HEK293 (cell line): ENCODE measurements around the gene RETREG3.
A peak's percentile ranks its signal among the peaks of the same experiment; 100 is the strongest.

Experiments used
- BCL11B ChIP-seq: fragments of 450-650 bp; formaldehyde crosslinking; IDR thresholded peaks from 2 replicates; pipeline ENCODE4 v1.5.1; 2016; ENCODE audit warnings: low read depth, missing biosample characterization, missing genetic modification characterization
- FEZF1 ChIP-seq: fragments of 450-650 bp; formaldehyde crosslinking; IDR thresholded peaks from 2 replicates; pipeline ENCODE4 v1.5.1; 2016; ENCODE audit warnings: missing biosample characterization, missing genetic modification characterization
- GFI1B ChIP-seq: fragments of 450-650 bp; formaldehyde crosslinking; IDR thresholded peaks from 2 replicates; pipeline ENCODE4 v1.5.1; 2016; ENCODE audit warnings: missing biosample characterization, missing genetic modification characterization
- GLI4 ChIP-seq: fragments of 450-650 bp; formaldehyde crosslinking; IDR thresholded peaks from 2 replicates; pipeline ENCODE4 v1.5.1; 2016; ENCODE audit warnings: missing biosample characterization, missing genetic modification characterization
- RBAK ChIP-seq: fragments of 450-650 bp; formaldehyde crosslinking; IDR thresholded peaks from 2 replicates; pipeline ENCODE4 v1.5.1; 2016; ENCODE audit warnings: missing biosample characterization, missing genetic modification characterization
- REPIN1 ChIP-seq: fragments of 450-650 bp; formaldehyde crosslinking; IDR thresholded peaks from 2 replicates; pipeline ENCODE4 v1.5.1; 2017; ENCODE audit warnings: missing biosample characterization, missing genetic modification characterization, low read depth
- YY1 ChIP-seq: fragments of 450-650 bp; formaldehyde crosslinking; IDR thresholded peaks from 2 replicates; pipeline ENCODE4 v1.5.1; 2018; ENCODE audit warnings: missing biosample characterization, missing genetic modification characterization
- YY2 ChIP-seq: fragments of 450-650 bp; formaldehyde crosslinking; IDR thresholded peaks from 2 replicates; pipeline ENCODE4 v1.5.1; 2016; ENCODE audit warnings: missing biosample characterization, missing genetic modification characterization
- ZBTB48 ChIP-seq: fragments of 450-650 bp; formaldehyde crosslinking; IDR thresholded peaks from 2 replicates; pipeline ENCODE4 v1.5.1; 2016; ENCODE audit warnings: missing biosample characterization, missing genetic modification characterization
- ZFP37 ChIP-seq: fragments of 450-650 bp; formaldehyde crosslinking; IDR thresholded peaks from 2 replicates; pipeline ENCODE4 v1.5.1; 2016; ENCODE audit warnings: missing biosample characterization, missing genetic modification characterization
- ZNF146 ChIP-seq: fragments of 450-650 bp; formaldehyde crosslinking; IDR thresholded peaks from 2 replicates; pipeline ENCODE4 v1.5.1; 2016; ENCODE audit warnings: missing biosample characterization, missing genetic modification characterization
- ZNF155 ChIP-seq: fragments of 450-650 bp; formaldehyde crosslinking; IDR thresholded peaks from 2 replicates; pipeline ENCODE4 v1.5.1; 2016; ENCODE audit warnings: missing biosample characterization, missing genetic modification characterization
- ZNF169 ChIP-seq: fragments of 450-650 bp; formaldehyde crosslinking; IDR thresholded peaks from 2 replicates; pipeline ENCODE4 v1.5.1; 2016; ENCODE audit warnings: missing biosample characterization, missing genetic modification characterization
- ZNF211 ChIP-seq: fragments of 450-650 bp; formaldehyde crosslinking; IDR thresholded peaks from 2 replicates; pipeline ENCODE4 v1.5.1; 2016; ENCODE audit warnings: low read depth, missing biosample characterization, missing genetic modification characterization
- ZNF24 ChIP-seq: fragments of 450-650 bp; formaldehyde crosslinking; IDR thresholded peaks from 2 replicates; pipeline ENCODE4 v1.5.1; 2016; ENCODE audit warnings: missing biosample characterization, missing genetic modification characterization
- ZNF311 ChIP-seq: fragments of 450-650 bp; formaldehyde crosslinking; IDR thresholded peaks from 2 replicates; pipeline ENCODE4 v1.5.1; 2017; ENCODE audit warnings: missing biosample characterization, missing genetic modification characterization, borderline replicate concordance
- ZNF335 ChIP-seq: fragments of 450-650 bp; formaldehyde crosslinking; conservative IDR thresholded peaks from 2 replicates; pipeline ENCODE4 v1.5.1; 2016; ENCODE audit warnings: missing biosample characterization, missing genetic modification characterization
- ZNF354C ChIP-seq: fragments of 450-650 bp; formaldehyde crosslinking; IDR thresholded peaks from 2 replicates; pipeline ENCODE4 v1.5.1; 2016; ENCODE audit warnings: missing biosample characterization, missing genetic modification characterization, low read depth, borderline replicate concordance
- ZNF501 ChIP-seq: fragments of 450-650 bp; formaldehyde crosslinking; IDR thresholded peaks from 2 replicates; pipeline ENCODE4 v1.5.1; 2016; ENCODE audit warnings: missing biosample characterization, missing genetic modification characterization
- ZNF514 ChIP-seq: fragments of 450-650 bp; formaldehyde crosslinking; IDR thresholded peaks from 2 replicates; pipeline ENCODE4 v1.5.1; 2016; ENCODE audit warnings: missing biosample characterization, missing genetic modification characterization
- ZNF544 ChIP-seq: fragments of 450-650 bp; formaldehyde crosslinking; IDR thresholded peaks from 2 replicates; pipeline ENCODE4 v1.5.0; 2017; ENCODE audit warnings: missing biosample characterization, missing genetic modification characterization
- ZNF585B ChIP-seq: fragments of 450-650 bp; formaldehyde crosslinking; IDR thresholded peaks from 2 replicates; pipeline ENCODE4 v1.5.1; 2016; ENCODE audit warnings: missing biosample characterization, missing genetic modification characterization
- ZNF658 ChIP-seq: fragments of 450-650 bp; formaldehyde crosslinking; IDR thresholded peaks from 2 replicates; pipeline ENCODE4; 2016; ENCODE audit warnings: missing biosample characterization, missing genetic modification characterization
- ZNF670 ChIP-seq: fragments of 450-650 bp; formaldehyde crosslinking; IDR thresholded peaks from 2 replicates; pipeline ENCODE4 v1.5.1; 2016; ENCODE audit warnings: missing biosample characterization, missing genetic modification characterization, low read depth
- ZNF707 ChIP-seq: fragments of 450-650 bp; formaldehyde crosslinking; IDR thresholded peaks from 2 replicates; pipeline ENCODE4 v1.5.1; 2016; ENCODE audit warnings: missing biosample characterization, missing genetic modification characterization
- ZNF837 ChIP-seq: fragments of 450-650 bp; formaldehyde crosslinking; IDR thresholded peaks from 2 replicates; pipeline ENCODE4 v1.5.1; 2016; ENCODE audit warnings: missing biosample characterization, missing genetic modification characterization
- TF ChIP-seq, protein P1 (sequence below): fragments of 450-650 bp; formaldehyde crosslinking; IDR thresholded peaks from 2 replicates; pipeline ENCODE4 v1.5.1; 2016; ENCODE audit warnings: missing biosample characterization, missing genetic modification characterization
- TF ChIP-seq, protein P2 (sequence below): fragments of 450-650 bp; formaldehyde crosslinking; IDR thresholded peaks from 2 replicates; pipeline ENCODE4 v1.5.1; 2016; ENCODE audit warnings: missing biosample characterization, missing genetic modification characterization
- TF ChIP-seq, protein P3 (sequence below): fragments of 450-650 bp; formaldehyde crosslinking; IDR thresholded peaks from 2 replicates; pipeline ENCODE4 v1.5.1; 2016; ENCODE audit warnings: missing biosample characterization, missing genetic modification characterization, low read depth
- TF ChIP-seq, protein P4 (sequence below): fragments of 450-650 bp; formaldehyde crosslinking; IDR thresholded peaks from 2 replicates; pipeline ENCODE4 v1.5.1; 2016; ENCODE audit warnings: missing biosample characterization, missing genetic modification characterization
- TF ChIP-seq, protein P5 (sequence below): fragments of 450-650 bp; formaldehyde crosslinking; IDR thresholded peaks from 2 replicates; pipeline ENCODE4 v1.5.1; 2016; ENCODE audit warnings: missing biosample characterization, missing genetic modification characterization
- TF ChIP-seq, protein P6 (sequence below): fragments of 450-650 bp; formaldehyde crosslinking; IDR thresholded peaks from 2 replicates; pipeline ENCODE4 v1.5.1; 2016; ENCODE audit warnings: missing biosample characterization, missing genetic modification characterization, borderline replicate concordance

The RETREG3 gene

DNA sequence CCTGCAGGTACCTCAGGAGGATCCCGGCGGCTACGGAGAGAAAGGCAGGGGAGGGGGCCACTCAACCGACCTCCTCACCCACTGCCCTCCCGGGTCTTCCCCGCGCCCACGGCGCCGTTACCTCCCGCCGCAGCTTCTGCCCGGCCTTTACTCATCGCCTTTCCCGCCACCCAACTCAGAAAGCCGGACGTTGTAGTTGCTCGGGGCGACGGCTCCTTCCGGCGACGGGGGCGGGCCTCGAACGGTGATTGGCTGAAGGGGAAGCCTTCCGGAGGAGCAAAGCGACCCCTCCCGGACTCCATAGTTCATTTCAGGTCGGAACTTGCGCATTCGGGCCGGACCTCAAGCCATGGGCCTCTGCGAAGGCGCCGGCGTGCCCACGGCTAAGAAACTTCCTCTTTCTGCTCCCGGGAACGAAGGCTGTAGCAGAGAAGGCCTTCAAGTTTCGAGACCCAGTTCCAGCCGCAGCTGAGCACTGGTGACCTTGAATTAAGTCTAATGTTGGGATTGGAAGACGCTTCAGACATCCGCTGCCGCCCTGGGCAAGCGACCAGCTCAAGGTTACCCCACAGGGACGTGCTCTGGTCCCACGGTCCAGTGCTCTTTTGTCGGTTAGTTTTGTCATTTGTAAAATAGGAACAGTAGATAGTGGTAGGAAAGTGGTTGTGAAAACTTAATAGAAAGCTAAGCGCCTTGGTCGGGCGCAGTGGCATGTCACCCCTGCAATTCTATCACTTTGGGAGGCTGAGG, 31.5 kb downstream of the RETREG3 start, which contains the start of gene PSMC3IP (continued):
- TF ChIP-seq ZNF670 (tag by site-specific recombination) = no peak
- TF ChIP-seq ZNF354C = no peak
- TF ChIP-seq FEZF1 (tag by site-specific recombination) = no peak
- TF ChIP-seq, protein P1, sequence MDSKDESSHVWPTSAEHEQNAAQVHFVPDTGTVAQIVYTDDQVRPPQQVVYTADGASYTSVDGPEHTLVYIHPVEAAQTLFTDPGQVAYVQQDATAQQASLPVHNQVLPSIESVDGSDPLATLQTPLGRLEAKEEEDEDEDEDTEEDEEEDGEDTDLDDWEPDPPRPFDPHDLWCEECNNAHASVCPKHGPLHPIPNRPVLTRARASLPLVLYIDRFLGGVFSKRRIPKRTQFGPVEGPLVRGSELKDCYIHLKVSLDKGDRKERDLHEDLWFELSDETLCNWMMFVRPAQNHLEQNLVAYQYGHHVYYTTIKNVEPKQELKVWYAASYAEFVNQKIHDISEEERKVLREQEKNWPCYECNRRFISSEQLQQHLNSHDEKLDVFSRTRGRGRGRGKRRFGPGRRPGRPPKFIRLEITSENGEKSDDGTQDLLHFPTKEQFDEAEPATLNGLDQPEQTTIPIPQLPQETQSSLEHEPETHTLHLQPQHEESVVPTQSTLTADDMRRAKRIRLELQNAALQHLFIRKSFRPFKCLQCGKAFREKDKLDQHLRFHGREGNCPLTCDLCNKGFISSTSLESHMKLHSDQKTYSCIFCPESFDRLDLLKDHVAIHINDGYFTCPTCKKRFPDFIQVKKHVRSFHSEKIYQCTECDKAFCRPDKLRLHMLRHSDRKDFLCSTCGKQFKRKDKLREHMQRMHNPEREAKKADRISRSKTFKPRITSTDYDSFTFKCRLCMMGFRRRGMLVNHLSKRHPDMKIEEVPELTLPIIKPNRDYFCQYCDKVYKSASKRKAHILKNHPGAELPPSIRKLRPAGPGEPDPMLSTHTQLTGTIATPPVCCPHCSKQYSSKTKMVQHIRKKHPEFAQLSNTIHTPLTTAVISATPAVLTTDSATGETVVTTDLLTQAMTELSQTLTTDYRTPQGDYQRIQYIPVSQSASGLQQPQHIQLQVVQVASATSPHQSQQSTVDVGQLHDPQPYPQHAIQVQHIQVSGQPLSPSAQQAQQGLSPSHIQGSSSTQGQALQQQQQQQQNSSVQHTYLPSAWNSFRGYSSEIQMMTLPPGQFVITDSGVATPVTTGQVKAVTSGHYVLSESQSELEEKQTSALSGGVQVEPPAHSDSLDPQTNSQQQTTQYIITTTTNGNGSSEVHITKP = no peak
- TF ChIP-seq REPIN1 (tag by site-specific recombination) = no peak
- TF ChIP-seq ZNF837 (tag by site-specific recombination) = no peak
- TF ChIP-seq RBAK (tag by site-specific recombination) = no peak
- no peak for TF ChIP-seq ZNF146 (tag by site-specific recombination)
- TF ChIP-seq, protein P2, sequence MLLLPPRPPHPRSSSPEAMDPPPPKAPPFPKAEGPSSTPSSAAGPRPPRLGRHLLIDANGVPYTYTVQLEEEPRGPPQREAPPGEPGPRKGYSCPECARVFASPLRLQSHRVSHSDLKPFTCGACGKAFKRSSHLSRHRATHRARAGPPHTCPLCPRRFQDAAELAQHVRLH (tag by site-specific recombination) = no peak
- TF ChIP-seq ZNF585B (tag by site-specific recombination) = no peak
- peak; percentile 52; the same call in 1 of the 2 replicates for TF ChIP-seq ZNF24
- no peak for TF ChIP-seq YY2 (tag by site-specific recombination)
- TF ChIP-seq, protein P3, sequence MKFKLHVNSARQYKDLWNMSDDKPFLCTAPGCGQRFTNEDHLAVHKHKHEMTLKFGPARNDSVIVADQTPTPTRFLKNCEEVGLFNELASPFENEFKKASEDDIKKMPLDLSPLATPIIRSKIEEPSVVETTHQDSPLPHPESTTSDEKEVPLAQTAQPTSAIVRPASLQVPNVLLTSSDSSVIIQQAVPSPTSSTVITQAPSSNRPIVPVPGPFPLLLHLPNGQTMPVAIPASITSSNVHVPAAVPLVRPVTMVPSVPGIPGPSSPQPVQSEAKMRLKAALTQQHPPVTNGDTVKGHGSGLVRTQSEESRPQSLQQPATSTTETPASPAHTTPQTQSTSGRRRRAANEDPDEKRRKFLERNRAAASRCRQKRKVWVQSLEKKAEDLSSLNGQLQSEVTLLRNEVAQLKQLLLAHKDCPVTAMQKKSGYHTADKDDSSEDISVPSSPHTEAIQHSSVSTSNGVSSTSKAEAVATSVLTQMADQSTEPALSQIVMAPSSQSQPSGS = no peak
- TF ChIP-seq ZNF707 (tag by site-specific recombination) = no peak
- TF ChIP-seq ZNF169 (tag by site-specific recombination) = no peak
- TF ChIP-seq ZNF658 (tag by site-specific recombination) = no peak
- TF ChIP-seq YY1 (tag by site-specific recombination) = 0 out of 2 replicates have a peak, but pooled peaks have one; percentile 14
- TF ChIP-seq ZBTB48 (tag by site-specific recombination) = no peak
- no peak for TF ChIP-seq BCL11B (tag by site-specific recombination)
- TF ChIP-seq GLI4 (tag by site-specific recombination) = no peak
- TF ChIP-seq, protein P4, sequence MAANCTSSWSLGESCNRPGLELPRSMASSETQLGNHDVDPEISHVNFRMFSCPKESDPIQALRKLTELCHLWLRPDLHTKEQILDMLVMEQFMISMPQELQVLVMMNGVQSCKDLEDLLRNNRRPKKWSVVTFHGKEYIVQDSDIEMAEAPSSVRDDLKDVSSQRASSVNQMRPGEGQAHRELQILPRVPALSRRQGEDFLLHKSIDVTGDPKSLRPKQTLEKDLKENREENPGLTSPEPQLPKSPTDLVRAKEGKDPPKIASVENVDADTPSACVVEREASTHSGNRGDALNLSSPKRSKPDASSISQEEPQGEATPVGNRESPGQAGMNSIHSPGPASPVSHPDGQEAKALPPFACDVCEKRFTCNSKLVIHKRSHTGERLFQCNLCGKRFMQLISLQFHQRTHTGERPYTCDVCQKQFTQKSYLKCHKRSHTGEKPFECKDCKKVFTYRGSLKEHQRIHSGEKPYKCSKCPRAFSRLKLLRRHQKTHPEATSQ (tag by site-specific recombination) = no peak
- TF ChIP-seq, protein P5, sequence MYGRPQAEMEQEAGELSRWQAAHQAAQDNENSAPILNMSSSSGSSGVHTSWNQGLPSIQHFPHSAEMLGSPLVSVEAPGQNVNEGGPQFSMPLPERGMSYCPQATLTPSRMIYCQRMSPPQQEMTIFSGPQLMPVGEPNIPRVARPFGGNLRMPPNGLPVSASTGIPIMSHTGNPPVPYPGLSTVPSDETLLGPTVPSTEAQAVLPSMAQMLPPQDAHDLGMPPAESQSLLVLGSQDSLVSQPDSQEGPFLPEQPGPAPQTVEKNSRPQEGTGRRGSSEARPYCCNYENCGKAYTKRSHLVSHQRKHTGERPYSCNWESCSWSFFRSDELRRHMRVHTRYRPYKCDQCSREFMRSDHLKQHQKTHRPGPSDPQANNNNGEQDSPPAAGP (tag by site-specific recombination) = no peak; the same call in none of the 2 replicates
- TF ChIP-seq ZNF311 (tag by site-specific recombination) = no peak
- TF ChIP-seq GFI1B (tag by site-specific recombination) = no peak
- TF ChIP-seq ZNF501 (tag by site-specific recombination) = peak; percentile 84; the same call in 1 of the 2 replicates
- no peak for TF ChIP-seq ZNF544 (tag by site-specific recombination)
- TF ChIP-seq ZNF155 (tag by site-specific recombination) = no peak
- TF ChIP-seq ZNF514 (tag by site-specific recombination) = no peak
- 0 out of 2 replicates have a peak, but pooled peaks have one; percentile 54 for TF ChIP-seq ZFP37 (tag by site-specific recombination)
- TF ChIP-seq, protein P6, sequence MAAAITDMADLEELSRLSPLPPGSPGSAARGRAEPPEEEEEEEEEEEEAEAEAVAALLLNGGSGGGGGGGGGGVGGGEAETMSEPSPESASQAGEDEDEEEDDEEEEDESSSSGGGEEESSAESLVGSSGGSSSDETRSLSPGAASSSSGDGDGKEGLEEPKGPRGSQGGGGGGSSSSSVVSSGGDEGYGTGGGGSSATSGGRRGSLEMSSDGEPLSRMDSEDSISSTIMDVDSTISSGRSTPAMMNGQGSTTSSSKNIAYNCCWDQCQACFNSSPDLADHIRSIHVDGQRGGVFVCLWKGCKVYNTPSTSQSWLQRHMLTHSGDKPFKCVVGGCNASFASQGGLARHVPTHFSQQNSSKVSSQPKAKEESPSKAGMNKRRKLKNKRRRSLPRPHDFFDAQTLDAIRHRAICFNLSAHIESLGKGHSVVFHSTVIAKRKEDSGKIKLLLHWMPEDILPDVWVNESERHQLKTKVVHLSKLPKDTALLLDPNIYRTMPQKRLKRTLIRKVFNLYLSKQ (tag by site-specific recombination) = no peak
- no peak for TF ChIP-seq ZNF211 (tag by site-specific recombination)
- peak; percentile 84 for TF ChIP-seq ZNF335 (tag by site-specific recombination)
